GM23338 (cell line): ENCODE results near the gene CUBN.

Experiments
- CREB1 ChIP-seq: fragments of 250-450 bp; sonication (Bioruptor Pico); IDR thresholded peaks from 2 replicates; pipeline ENCODE4 v1.5.0; 2020; ENCODE audit warnings: low read depth, mild to moderate bottlenecking, moderate library complexity
- EZH2 ChIP-seq: fragments of 200-600 bp; sonication (generic); IDR thresholded peaks from one replicate; pipeline ENCODE4 v1.8.0; 2017; ENCODE audit warnings: antibody characterized with exemption, mild to moderate bottlenecking, low read depth; ENCODE audit not compliant: unreplicated experiment
- EZH2phosphoT487 ChIP-seq: fragments of 200-600 bp; sonication (generic); IDR thresholded peaks from one replicate; pipeline ENCODE4 v1.8.1; 2018; ENCODE audit warnings: antibody characterized with exemption; ENCODE audit not compliant: unreplicated experiment
- NANOG ChIP-seq: IDR thresholded peaks from 2 replicates; pipeline ENCODE4 v1.6.1; 2016; ENCODE audit warnings: antibody characterized with exemption, borderline replicate concordance
- POLR2AphosphoS5 ChIP-seq: IDR thresholded peaks from 2 replicates; pipeline ENCODE4 v1.6.1; 2016; ENCODE audit warnings: antibody characterized with exemption, low read depth
- STAT1 ChIP-seq: IDR thresholded peaks from one replicate; pipeline ENCODE4 v1.6.1; 2016; ENCODE audit warnings: antibody characterized with exemption; ENCODE audit not compliant: unreplicated experiment
- ZNF114 ChIP-seq: fragments of 250-450 bp; sonication (Bioruptor Pico); IDR thresholded peaks from 2 replicates; pipeline ENCODE4 v1.5.0; 2020; ENCODE audit warnings: mild to moderate bottlenecking, moderate library complexity
- ZNF331 ChIP-seq: fragments of 250-450 bp; sonication (Bioruptor Pico); IDR thresholded peaks from 2 replicates; pipeline ENCODE4 v1.5.0; 2020; ENCODE audit warnings: low read depth, mild to moderate bottlenecking, moderate library complexity
- TF ChIP-seq, protein P1 (sequence below), 2 experiments: fragments of 200-600 bp in 1 of 2; sonication (generic) in 1 of 2; conservative IDR thresholded peaks; 2 replicates each; pipeline versions ENCODE4 v1.5.1 to v1.6.1; 2016 to 2017; ENCODE audit warnings: antibody characterized with exemption in 2 of 2, low read depth in 2 of 2, mild to moderate bottlenecking in 2 of 2, moderate library complexity in 1 of 2
- TF ChIP-seq, protein P2 (sequence below): IDR thresholded peaks from one replicate; pipeline ENCODE4 v1.6.1; 2018; ENCODE audit warnings: antibody characterized with exemption; ENCODE audit not compliant: unreplicated experiment
- TF ChIP-seq, protein P3 (sequence below): fragments of 250-450 bp; sonication (Bioruptor Pico); IDR thresholded peaks from 2 replicates; pipeline ENCODE4 v1.5.0; 2020; ENCODE audit warnings: mild to moderate bottlenecking, moderate library complexity
- TF ChIP-seq, protein P4 (sequence below): IDR thresholded peaks from 2 replicates; pipeline ENCODE4 v1.6.1; 2016; ENCODE audit warnings: antibody characterized with exemption

DNA sequence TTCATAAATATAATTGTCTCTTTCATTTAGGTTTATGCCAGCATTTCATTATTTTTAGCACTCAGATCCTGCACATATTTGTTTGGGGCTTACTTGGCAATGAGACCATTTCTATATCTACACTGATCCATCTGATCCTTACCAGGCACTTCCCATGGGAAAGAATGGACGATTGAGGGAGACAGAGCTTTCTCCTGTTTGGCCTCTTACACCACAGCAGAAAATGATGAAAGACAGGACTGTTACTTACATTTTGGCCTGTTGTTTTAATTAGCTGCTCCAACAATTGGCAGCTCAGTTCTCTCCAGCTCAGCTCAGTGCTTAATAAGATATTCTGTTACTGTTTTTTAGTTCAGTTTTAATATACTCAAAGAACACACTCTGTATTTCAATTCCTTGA lies 234.8 kb downstream of the CUBN start:
- TF ChIP-seq, protein P1, sequence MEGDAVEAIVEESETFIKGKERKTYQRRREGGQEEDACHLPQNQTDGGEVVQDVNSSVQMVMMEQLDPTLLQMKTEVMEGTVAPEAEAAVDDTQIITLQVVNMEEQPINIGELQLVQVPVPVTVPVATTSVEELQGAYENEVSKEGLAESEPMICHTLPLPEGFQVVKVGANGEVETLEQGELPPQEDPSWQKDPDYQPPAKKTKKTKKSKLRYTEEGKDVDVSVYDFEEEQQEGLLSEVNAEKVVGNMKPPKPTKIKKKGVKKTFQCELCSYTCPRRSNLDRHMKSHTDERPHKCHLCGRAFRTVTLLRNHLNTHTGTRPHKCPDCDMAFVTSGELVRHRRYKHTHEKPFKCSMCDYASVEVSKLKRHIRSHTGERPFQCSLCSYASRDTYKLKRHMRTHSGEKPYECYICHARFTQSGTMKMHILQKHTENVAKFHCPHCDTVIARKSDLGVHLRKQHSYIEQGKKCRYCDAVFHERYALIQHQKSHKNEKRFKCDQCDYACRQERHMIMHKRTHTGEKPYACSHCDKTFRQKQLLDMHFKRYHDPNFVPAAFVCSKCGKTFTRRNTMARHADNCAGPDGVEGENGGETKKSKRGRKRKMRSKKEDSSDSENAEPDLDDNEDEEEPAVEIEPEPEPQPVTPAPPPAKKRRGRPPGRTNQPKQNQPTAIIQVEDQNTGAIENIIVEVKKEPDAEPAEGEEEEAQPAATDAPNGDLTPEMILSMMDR (conservative IDR thresholded peaks at IDR 0.05; ENCODE audit: low read depth in 2 of 2): no peak
- TF ChIP-seq EZH2phosphoT487 (no peak), STAT1 (no peak), EZH2 (no peak), POLR2AphosphoS5 (no peak), CREB1 (no peak), ZNF331 (CRISPR knock-in tag) (no peak), ZNF114 (CRISPR knock-in tag) (no peak), NANOG (no peak)
- TF ChIP-seq, protein P2, sequence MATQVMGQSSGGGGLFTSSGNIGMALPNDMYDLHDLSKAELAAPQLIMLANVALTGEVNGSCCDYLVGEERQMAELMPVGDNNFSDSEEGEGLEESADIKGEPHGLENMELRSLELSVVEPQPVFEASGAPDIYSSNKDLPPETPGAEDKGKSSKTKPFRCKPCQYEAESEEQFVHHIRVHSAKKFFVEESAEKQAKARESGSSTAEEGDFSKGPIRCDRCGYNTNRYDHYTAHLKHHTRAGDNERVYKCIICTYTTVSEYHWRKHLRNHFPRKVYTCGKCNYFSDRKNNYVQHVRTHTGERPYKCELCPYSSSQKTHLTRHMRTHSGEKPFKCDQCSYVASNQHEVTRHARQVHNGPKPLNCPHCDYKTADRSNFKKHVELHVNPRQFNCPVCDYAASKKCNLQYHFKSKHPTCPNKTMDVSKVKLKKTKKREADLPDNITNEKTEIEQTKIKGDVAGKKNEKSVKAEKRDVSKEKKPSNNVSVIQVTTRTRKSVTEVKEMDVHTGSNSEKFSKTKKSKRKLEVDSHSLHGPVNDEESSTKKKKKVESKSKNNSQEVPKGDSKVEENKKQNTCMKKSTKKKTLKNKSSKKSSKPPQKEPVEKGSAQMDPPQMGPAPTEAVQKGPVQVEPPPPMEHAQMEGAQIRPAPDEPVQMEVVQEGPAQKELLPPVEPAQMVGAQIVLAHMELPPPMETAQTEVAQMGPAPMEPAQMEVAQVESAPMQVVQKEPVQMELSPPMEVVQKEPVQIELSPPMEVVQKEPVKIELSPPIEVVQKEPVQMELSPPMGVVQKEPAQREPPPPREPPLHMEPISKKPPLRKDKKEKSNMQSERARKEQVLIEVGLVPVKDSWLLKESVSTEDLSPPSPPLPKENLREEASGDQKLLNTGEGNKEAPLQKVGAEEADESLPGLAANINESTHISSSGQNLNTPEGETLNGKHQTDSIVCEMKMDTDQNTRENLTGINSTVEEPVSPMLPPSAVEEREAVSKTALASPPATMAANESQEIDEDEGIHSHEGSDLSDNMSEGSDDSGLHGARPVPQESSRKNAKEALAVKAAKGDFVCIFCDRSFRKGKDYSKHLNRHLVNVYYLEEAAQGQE: no peak
- TF ChIP-seq, protein P3, sequence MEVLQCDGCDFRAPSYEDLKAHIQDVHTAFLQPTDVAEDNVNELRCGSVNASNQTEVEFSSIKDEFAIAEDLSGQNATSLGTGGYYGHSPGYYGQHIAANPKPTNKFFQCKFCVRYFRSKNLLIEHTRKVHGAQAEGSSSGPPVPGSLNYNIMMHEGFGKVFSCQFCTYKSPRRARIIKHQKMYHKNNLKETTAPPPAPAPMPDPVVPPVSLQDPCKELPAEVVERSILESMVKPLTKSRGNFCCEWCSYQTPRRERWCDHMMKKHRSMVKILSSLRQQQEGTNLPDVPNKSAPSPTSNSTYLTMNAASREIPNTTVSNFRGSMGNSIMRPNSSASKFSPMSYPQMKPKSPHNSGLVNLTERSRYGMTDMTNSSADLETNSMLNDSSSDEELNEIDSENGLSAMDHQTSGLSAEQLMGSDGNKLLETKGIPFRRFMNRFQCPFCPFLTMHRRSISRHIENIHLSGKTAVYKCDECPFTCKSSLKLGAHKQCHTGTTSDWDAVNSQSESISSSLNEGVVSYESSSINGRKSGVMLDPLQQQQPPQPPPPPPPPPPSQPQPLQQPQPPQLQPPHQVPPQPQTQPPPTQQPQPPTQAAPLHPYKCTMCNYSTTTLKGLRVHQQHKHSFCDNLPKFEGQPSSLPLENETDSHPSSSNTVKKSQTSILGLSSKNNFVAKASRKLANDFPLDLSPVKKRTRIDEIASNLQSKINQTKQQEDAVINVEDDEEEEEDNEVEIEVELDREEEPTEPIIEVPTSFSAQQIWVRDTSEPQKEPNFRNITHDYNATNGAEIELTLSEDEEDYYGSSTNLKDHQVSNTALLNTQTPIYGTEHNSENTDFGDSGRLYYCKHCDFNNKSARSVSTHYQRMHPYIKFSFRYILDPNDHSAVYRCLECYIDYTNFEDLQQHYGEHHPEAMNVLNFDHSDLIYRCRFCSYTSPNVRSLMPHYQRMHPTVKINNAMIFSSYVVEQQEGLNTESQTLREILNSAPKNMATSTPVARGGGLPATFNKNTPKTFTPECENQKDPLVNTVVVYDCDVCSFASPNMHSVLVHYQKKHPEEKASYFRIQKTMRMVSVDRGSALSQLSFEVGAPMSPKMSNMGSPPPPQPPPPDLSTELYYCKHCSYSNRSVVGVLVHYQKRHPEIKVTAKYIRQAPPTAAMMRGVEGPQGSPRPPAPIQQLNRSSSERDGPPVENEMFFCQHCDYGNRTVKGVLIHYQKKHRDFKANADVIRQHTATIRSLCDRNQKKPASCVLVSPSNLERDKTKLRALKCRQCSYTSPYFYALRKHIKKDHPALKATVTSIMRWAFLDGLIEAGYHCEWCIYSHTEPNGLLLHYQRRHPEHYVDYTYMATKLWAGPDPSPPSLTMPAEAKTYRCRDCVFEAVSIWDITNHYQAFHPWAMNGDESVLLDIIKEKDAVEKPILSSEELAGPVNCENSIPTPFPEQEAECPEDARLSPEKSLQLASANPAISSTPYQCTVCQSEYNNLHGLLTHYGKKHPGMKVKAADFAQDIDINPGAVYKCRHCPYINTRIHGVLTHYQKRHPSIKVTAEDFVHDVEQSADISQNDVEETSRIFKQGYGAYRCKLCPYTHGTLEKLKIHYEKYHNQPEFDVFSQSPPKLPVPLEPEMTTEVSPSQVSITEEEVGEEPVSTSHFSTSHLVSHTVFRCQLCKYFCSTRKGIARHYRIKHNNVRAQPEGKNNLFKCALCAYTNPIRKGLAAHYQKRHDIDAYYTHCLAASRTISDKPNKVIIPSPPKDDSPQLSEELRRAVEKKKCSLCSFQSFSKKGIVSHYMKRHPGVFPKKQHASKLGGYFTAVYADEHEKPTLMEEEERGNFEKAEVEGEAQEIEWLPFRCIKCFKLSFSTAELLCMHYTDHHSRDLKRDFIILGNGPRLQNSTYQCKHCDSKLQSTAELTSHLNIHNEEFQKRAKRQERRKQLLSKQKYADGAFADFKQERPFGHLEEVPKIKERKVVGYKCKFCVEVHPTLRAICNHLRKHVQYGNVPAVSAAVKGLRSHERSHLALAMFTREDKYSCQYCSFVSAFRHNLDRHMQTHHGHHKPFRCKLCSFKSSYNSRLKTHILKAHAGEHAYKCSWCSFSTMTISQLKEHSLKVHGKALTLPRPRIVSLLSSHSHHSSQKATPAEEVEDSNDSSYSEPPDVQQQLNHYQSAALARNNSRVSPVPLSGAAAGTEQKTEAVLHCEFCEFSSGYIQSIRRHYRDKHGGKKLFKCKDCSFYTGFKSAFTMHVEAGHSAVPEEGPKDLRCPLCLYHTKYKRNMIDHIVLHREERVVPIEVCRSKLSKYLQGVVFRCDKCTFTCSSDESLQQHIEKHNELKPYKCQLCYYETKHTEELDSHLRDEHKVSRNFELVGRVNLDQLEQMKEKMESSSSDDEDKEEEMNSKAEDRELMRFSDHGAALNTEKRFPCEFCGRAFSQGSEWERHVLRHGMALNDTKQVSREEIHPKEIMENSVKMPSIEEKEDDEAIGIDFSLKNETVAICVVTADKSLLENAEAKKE (CRISPR knock-in tag): no peak
- TF ChIP-seq, protein P4, sequence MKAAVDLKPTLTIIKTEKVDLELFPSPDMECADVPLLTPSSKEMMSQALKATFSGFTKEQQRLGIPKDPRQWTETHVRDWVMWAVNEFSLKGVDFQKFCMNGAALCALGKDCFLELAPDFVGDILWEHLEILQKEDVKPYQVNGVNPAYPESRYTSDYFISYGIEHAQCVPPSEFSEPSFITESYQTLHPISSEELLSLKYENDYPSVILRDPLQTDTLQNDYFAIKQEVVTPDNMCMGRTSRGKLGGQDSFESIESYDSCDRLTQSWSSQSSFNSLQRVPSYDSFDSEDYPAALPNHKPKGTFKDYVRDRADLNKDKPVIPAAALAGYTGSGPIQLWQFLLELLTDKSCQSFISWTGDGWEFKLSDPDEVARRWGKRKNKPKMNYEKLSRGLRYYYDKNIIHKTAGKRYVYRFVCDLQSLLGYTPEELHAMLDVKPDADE: no peak
